ENCODE measurements around the gene AHDC1. TPM values are rescaled to one million over a fixed set of nuclear protein-coding genes. Genes with fewer than 3 reads are reported as not detected.

Gene AHDC1
- total and polyA plus RNA-seq, 9 donors: 11.2 to 159 (median 82.1) TPM

- intact Hi-C loops (cut with DNase I): no loop called here
- no peak overlapping the region for H3K27ac ChIP-seq
- TF ChIP-seq POLR2A (IDR thresholded peaks at IDR 0.05) (no peak), EP300 (IDR thresholded peaks at IDR 0.05) (no peak), CTCF (IDR thresholded peaks at IDR 0.05) (no peak)
- WGBS, 3 donors: 97 to 98% (median 97%) methylated on average over 2 of the region's 2 CpGs
- no peaks in the 10 kb centered on the region for H3K4me1 ChIP-seq (ENCODE audit: insufficient read depth)
- H3K36me3 ChIP-seq: no peaks in the 10 kb centered on the region
- DNase-seq: no peak
- no peaks in the 10 kb centered on the region for H3K27me3 ChIP-seq
- H3K4me3 ChIP-seq: no peak overlapping the region
- no peaks in the 10 kb centered on the region for H3K9me3 ChIP-seq
Measured at GRCh38 chr1:27638805-27639204, 34.9 kb upstream of the AHDC1 start.

- Histone ChIP-seq H3K4me1 (ENCODE audit: insufficient read depth) (no peaks in the 10 kb centered on the region), H3K27me3 (no peaks in the 10 kb centered on the region), H3K4me3 (no peak overlapping the region), H3K9me3 (no peaks in the 10 kb centered on the region), H3K27ac (no peak overlapping the region), H3K36me3 (no peaks in the 10 kb centered on the region)
- 52 to 57% (median 53%) methylated on average over 5 of the region's 5 CpGs for WGBS, 3 donors
- TF ChIP-seq CTCF (IDR thresholded peaks at IDR 0.05) (no peak), EP300 (IDR thresholded peaks at IDR 0.05) (no peak), POLR2A (IDR thresholded peaks at IDR 0.05) (no peak)
- intact Hi-C loops (cut with DNase I): no loop called here
- DNase-seq: no peak
Measured at GRCh38 chr1:27638047-27638734, 34.2 kb upstream of the AHDC1 start.

GRCh38 chr1:27635396-27636142 lies 31.6 kb upstream of the AHDC1 start:
- no peaks in the 10 kb centered on the region for H3K27me3 ChIP-seq
- H3K4me3 ChIP-seq: no peak overlapping the region
- no peak for DNase-seq
- H3K27ac ChIP-seq: no peak overlapping the region
- no peaks in the 10 kb centered on the region for H3K4me1 ChIP-seq (ENCODE audit: insufficient read depth)
- H3K36me3 ChIP-seq: no peaks in the 10 kb centered on the region
- TF ChIP-seq EP300 (IDR thresholded peaks at IDR 0.05) (no peak), POLR2A (IDR thresholded peaks at IDR 0.05) (no peak), CTCF (IDR thresholded peaks at IDR 0.05) (no peak)
- intact Hi-C loops (cut with DNase I): no loop called here
- 86 to 88% (median 88%) methylated on average over 11 of the region's 11 CpGs for WGBS, 3 donors
- no peaks in the 10 kb centered on the region for H3K9me3 ChIP-seq

- TF ChIP-seq POLR2A (IDR thresholded peaks at IDR 0.05) (no peak), CTCF (IDR thresholded peaks at IDR 0.05) (no peak), EP300 (IDR thresholded peaks at IDR 0.05) (no peak)
- Histone ChIP-seq H3K27ac (no peak within 1 kb of the TSS), H3K27me3 (no peaks in the 10 kb centered on the region), H3K4me3 (peak within 1 kb of the TSS; percentile 25), H3K9me3 (no peaks in the 10 kb centered on the region), H3K36me3 (no peaks in the 10 kb centered on the region), H3K4me1 (ENCODE audit: insufficient read depth) (no peaks in the 10 kb centered on the region)
- 71 to 74% (median 73%) methylated on average over 23 to 28 of the region's 28 CpGs for WGBS, 3 donors
- no peak for DNase-seq
- intact Hi-C loops (cut with DNase I): no loop called here
Measured at GRCh38 chr1:27634985-27635367, 31.0 kb upstream of the AHDC1 start, which contains the start of gene FGR. FGR (minus strand) TSS chr1:27635185; CDS start chr1:27623916, 11,269 bp downstream.

All from ovary (tissue), 9 donors.